Naive B cell (primary cell): ENCODE data around the gene IL4I1. TPM values are rescaled to one million over a fixed set of nuclear protein-coding genes. Genes with fewer than 3 reads are reported as not detected.

Source experiments
- ATAC-seq, 2 donors: fragments of 150-1000 bp; cut with Tn5 transposase; 2 replicates each; pipeline ENCODE4 v1.10.0; 2021; ENCODE audit warnings: low read depth in 2 of 2, mild to moderate bottlenecking in 2 of 2, moderate library complexity in 2 of 2
- DNase-seq: peaks from one replicate; pipeline ENCODE4 v3.0.0; 2022
- H3K27ac Mint-ChIP-seq, 6 donors: one replicate each; pipeline ENCODE4 v1.8.0; 2020 to 2022; ENCODE audit warnings: mild to moderate bottlenecking in 6 of 6, mixed read lengths in 6 of 6, moderate library complexity in 5 of 6, inconsistent platforms in 2 of 6
- H3K27me3 Mint-ChIP-seq, 3 donors: one replicate each; pipeline ENCODE4 v1.8.0; 2021 to 2022; ENCODE audit warnings: mixed read lengths in 3 of 3, mild to moderate bottlenecking in 1 of 3
- H3K36me3 Mint-ChIP-seq, 2 donors: one replicate each; pipeline ENCODE4 v1.8.0; 2020 to 2022; ENCODE audit warnings: mixed read lengths in 2 of 2, inconsistent platforms in 1 of 2, mild to moderate bottlenecking in 1 of 2
- H3K4me1 Mint-ChIP-seq, 3 donors: one replicate each; pipeline ENCODE4 v1.8.0; 2020 to 2022; ENCODE audit warnings: mixed read lengths in 3 of 3, inconsistent platforms in 1 of 3, mild to moderate bottlenecking in 1 of 3, moderate library complexity in 1 of 3
- H3K4me3 Mint-ChIP-seq, 8 donors: one replicate each; pipeline ENCODE4 v1.8.0; 2020 to 2022; ENCODE audit warnings: mild to moderate bottlenecking in 8 of 8, mixed read lengths in 8 of 8, moderate library complexity in 8 of 8, inconsistent platforms in 2 of 8
- H3K9me3 Mint-ChIP-seq, 7 donors: one replicate each; pipeline ENCODE4 v1.8.0; 2020 to 2022; ENCODE audit warnings: mixed read lengths in 7 of 7, mild to moderate bottlenecking in 5 of 7, inconsistent platforms in 2 of 7, moderate library complexity in 1 of 7
- polyA plus RNA-seq, 6 donors: library from polyadenylated mRNA; unstranded; fragments of 300-500 nt; fragmentation: Illumina TruSeq; gene quantifications; one replicate each; pipeline ENCODE4 v1.2.3, GENCODE V29; 2021; ENCODE audit warnings: low read depth in 6 of 6

IL4I1 gene
- polyA plus RNA-seq, 6 donors from 2014 or later = 0.66 to 1.2 TPM; not detected in 4

GRCh38 chr19:49839713-49840112 lies 57.0 kb downstream of the IL4I1 start:
- no peak overlapping the region for H3K4me3 Mint-ChIP-seq
- H3K36me3 Mint-ChIP-seq = peaks cover 18 to 27% of the 10 kb centered on the region in 2 donors
- no peaks in the 10 kb centered on the region for H3K27me3 Mint-ChIP-seq
- no peaks in the 10 kb centered on the region for H3K9me3 Mint-ChIP-seq
- H3K27ac Mint-ChIP-seq = no peak overlapping the region
- H3K4me1 Mint-ChIP-seq = peaks cover 22 to 42% (median 28%) of the 10 kb centered on the region in 3 donors
- DNase-seq = no peak
- ATAC-seq = no peak

Other genes starting within 250 kb of the IL4I1 start
- 10 to 100 TPM; 39.3 to 60.5 (median 52.4) TPM for gene IRF3, start 231.0 kb downstream of the IL4I1 start, polyA plus RNA-seq
- gene BCL2L12, start 231.0 kb downstream of the IL4I1 start, polyA plus RNA-seq = 10 to 100 TPM in 4 of 6 donors, 1 to 10 TPM in 2; 8.0 to 12.7 (median 10.6) TPM
- 100 to 1,000 TPM; 175 to 363 (median 192) TPM for gene PRMT1, start 219.6 kb downstream of the IL4I1 start, polyA plus RNA-seq
- under 1 TPM in 4 of 6 donors, not detected in 2; 0.19 to 0.47 (median 0.26) TPM for gene ADM5, start 207.3 kb downstream of the IL4I1 start, polyA plus RNA-seq
- gene CPT1C, start 205.8 kb downstream of the IL4I1 start, polyA plus RNA-seq = not detected
- under 1 TPM in 1 of 6 donors, not detected in 5; 0.18 TPM for gene TSKS, start 133.6 kb downstream of the IL4I1 start, polyA plus RNA-seq
- gene AP2A1, start 129.9 kb downstream of the IL4I1 start, polyA plus RNA-seq = 1 to 10 TPM; 3.9 to 8.0 (median 5.0) TPM
- 1 to 10 TPM; 4.7 to 8.4 (median 5.7) TPM for gene FUZ, start 83.6 kb downstream of the IL4I1 start, polyA plus RNA-seq
- gene MED25, start 78.6 kb downstream of the IL4I1 start, polyA plus RNA-seq = 10 to 100 TPM; 21.2 to 49.7 (median 28.9) TPM
- gene PTOV1, start 45.7 kb downstream of the IL4I1 start, polyA plus RNA-seq = 10 to 100 TPM; 46.1 to 98.3 (median 60.3) TPM
- gene PNKP, start 29.3 kb downstream of the IL4I1 start, polyA plus RNA-seq = 10 to 100 TPM; 39.4 to 64.9 (median 49.8) TPM
- gene AKT1S1, start 19.5 kb downstream of the IL4I1 start, polyA plus RNA-seq = 1 to 10 TPM; 1.5 to 6.0 (median 3.2) TPM
- gene TBC1D17, start 19.2 kb downstream of the IL4I1 start, polyA plus RNA-seq = 10 to 100 TPM; 10.5 to 20.6 (median 12.3) TPM
- gene ATF5, start 32.3 kb upstream of the IL4I1 start, polyA plus RNA-seq = under 1 TPM in 5 of 6 donors, not detected in 1; 0.49 to 0.99 (median 0.71) TPM
- gene NUP62, start 32.6 kb upstream of the IL4I1 start, polyA plus RNA-seq = 10 to 100 TPM; 30.3 to 59.2 (median 51.3) TPM
- gene SIGLEC11, start 64.3 kb upstream of the IL4I1 start, polyA plus RNA-seq = not detected
- 100 to 1,000 TPM in 1 of 6 donors, 10 to 100 TPM in 5; 78.8 to 121 (median 89.0) TPM for gene VRK3, start 128.5 kb upstream of the IL4I1 start, polyA plus RNA-seq
- 1 to 10 TPM; 3.1 to 8.6 (median 5.4) TPM for gene ZNF473, start 129.1 kb upstream of the IL4I1 start, polyA plus RNA-seq